HG02852 (cell line): Measurements from ENCODE around the gene LDB2.

Experiments
- ATAC-seq: cut with Tn5 transposase; IDR thresholded peaks from one replicate; pipeline ENCODE4 v1.9.1; 2021; ENCODE audit warnings: mild to moderate bottlenecking, moderate library complexity; ENCODE audit not compliant: unreplicated experiment

The LDB2 gene

DNA sequence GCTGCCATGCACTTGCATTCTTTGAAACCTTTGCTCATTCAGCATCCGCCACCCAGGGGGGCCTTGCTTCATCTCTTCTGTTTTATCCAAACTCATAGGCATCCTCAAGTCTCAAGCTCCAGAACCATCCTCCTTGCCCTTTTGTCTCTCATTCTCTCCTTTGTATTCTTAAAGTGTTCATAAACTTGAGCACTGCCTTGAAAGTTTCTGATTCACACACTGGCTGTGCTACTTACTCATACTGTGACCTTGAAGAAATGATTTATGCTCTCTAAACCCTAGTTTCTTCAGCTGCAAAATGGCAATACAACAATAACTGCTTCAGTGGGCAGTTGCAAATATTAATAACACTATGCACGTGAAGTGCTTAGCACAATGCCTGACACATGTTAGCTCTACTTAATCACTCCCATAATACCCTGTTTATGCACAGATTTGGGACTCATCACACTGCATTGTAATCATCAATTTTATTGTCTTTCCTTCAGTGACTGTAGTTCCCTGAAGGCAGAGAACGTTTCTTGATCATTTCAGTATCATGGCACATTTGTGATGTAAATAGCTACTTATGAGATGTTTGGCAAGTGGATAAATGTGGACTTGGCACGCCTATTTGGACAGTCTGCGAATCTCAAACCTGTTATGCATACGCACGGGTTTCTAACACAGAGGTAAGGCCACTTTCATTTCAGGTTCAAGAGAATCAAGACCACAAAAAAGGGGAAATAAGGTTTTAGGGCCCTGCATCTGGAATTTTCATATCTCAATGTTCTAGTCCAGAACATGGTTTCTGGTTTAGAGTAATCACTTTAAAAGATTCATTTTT, 291.0 kb downstream of the LDB2 start:
- no peak for ATAC-seq

DNA sequence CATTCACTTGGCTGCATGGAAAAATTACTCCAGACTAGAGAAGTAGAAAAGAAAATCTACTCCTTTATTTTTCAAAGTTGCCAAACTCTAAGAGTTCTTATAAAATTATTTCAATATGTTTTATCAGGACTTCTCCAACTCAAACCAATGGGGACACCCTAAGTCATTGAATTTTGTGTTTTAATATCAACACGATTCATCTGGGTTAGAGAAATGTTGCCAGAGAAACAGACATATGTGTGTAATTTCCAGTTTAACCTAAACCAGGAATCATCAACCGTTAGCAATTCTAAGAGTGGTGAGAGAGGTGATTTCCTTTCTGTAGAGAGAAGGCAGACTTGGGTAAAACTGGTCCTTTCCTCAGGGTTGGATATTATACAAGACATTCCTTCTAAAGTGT, 291.8 kb downstream of the LDB2 start:
- ATAC-seq: no peak

DNA sequence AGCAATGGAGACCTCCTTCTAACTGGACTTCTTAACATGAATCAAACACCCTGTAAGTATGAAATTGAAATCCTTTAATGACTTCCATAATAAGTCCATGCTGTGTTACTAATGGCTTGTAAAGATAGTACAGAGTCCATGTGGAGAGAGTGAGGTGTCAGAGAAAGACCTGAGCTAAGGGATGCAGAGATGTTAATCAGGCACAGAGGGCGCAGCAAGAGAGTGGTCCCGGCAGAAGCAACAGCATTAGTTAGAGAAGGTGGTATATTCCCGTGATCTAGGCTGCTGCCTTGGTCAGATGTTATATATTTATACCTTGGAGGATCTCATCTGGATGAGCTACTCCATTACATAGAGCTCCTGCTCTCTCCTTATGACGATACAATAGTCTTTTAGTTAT, 295.3 kb downstream of the LDB2 start:
- no peak for ATAC-seq

GRCh38 chr4:16598597-16599206, 299.7 kb downstream of the LDB2 start:
- ATAC-seq: no peak

DNA sequence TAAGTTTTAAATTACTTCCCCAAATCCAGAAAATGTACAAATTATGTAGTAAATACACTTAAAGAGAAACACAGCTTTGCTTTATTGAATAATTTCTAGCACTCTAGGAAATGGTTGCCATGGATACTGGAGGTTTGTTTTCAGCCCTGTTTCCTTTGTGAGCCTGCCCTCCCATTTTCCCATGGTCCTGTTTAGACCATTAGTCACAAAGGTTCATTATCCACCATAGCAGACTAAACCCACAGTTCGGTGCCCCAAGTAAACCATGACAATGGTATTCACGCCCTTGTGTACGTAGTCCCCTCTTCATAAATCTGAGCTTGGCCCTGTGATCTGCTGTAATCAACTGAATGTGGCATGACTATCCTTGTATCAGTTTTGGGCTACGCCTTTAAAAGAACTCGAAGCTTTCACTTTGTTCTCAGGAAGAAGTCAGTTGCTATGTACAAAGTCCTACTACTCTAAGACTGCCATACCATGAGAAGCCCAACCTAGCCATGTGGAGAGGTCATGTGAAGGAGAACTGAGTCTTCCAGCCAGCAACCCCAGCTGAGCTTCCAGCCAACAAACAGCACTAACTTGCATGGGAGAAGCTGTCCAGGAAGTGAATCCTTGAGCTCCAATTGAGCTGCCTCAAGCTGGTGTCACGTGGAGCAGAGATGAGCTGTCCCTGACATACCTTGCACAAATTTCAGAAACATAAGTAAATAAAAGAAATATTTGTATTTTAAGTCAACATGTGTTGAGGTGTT, 300.4 kb downstream of the LDB2 start:
- ATAC-seq: no peak

GRCh38 chr4:16597443-16597842, 301.0 kb downstream of the LDB2 start:
- ATAC-seq: no peak

DNA sequence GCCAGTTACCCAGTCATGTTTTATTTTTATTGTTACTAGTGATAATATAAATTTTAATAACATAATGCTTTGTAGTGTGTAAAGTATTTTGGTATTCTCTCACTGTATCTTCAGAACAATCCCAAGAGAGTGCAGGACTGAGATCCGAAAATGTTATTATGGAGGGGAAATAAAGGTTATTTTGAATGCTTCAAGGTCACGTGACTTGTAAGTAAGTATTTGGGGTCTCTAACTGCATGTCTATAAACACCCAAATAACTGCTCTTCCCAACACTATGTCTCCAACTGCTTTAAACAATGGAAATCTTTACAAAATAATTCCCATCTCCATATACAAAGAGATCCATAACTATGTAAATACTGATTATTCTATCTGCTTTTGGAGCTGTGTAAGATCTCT, 302.2 kb downstream of the LDB2 start:
- no peak for ATAC-seq

DNA sequence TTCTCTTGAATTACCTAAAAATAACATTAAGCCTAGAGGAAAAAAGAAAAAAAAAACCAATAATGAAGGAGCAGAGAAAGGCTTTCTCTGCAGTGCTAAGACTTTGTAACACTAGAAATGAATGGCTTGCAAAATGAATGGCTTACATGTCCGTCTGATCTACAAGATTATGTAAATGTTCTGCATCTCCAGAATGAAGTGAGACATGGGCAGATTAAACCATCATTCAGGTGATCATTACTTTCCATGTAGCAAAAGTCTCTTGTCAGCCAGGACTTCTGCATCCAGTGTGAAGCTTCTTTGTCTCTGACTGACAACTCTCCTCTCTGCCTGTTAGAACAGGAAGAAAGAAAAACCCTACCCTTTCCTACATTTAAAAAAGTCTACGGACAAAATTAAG, 304.3 kb downstream of the LDB2 start:
- ATAC-seq: no peak

DNA sequence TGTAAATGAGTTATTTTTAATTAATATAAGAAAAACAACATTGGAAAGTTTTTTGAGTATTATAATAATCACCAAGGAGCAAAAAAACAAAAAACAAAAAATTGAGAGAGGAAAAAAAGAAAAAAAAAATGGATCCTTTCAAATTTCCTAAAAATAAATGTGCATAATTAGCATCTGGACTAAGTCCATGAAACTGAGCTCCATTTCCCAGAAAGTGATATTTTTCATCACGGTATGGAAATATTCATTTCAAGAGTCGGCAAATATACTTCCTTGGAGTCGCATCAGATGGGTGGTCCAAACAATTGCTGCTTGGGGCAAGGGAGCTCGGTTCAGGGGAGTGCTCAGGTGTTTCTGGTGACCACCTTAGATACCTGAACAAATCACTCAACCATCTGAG, 305.1 kb downstream of the LDB2 start:
- ATAC-seq: no peak

GRCh38 chr4:16591272-16591826, 307.1 kb downstream of the LDB2 start:
- no peak for ATAC-seq

DNA sequence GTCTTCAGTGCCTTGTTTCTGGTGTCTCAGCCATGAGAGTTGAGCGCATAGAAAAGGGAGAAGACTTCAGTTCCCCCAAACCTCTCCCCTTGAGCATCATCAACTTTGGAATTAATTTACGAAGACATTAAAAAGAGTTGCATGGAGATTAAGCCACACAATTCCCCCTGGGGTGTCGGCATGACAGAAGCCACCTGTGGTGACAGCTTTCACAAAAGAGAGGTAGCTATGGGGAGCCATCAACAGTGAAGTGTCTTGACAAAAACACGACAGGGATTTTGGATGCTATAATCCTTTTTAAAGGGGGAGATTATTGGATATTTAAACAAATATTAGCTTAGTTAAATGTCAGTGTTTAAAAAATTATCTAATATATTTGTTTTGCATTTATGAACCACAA, 307.6 kb downstream of the LDB2 start:
- ATAC-seq: no peak

- ATAC-seq: no peak
Measured at GRCh38 chr4:16588651-16589050, 309.8 kb downstream of the LDB2 start.

DNA sequence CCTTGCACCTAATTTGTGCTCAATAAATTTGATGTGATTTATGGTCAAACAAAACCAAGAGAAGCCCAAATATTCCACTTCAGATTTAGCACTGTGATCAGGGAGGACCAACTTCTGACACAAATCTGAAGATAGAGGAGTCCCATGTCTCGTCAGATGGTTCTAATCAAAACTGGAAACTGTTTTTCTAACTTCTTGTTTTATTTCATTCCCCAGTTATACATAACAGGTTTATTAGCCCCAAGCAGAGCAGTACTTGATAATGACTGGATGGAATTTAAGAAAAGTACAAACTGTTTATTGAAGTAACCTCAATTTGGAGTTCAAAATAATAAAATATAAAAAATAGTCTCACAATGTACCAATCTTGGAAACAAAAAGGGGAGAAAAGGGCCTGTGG, 310.3 kb downstream of the LDB2 start:
- ATAC-seq: no peak

GRCh38 chr4:16585053-16585452, 313.4 kb downstream of the LDB2 start:
- ATAC-seq: no peak

DNA sequence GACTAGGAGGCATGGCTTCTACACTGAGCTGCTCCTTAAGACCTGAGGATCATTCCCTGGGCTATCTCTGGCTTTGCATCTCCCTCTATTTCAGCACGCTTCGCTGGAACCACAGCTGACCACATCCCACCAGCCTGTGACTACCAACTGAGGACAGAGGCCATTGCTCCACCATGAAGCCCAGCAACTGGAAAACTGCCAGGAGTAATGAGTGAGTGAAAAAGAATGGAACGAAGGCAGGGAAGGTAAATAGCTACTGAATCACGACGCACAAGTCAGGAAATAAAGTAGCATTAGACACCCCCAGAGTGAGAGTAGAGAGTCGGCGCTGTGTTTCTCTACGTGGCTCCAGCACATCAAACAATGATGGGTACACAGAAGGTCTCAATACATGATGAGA, 314.7 kb downstream of the LDB2 start:
- no peak for ATAC-seq

DNA sequence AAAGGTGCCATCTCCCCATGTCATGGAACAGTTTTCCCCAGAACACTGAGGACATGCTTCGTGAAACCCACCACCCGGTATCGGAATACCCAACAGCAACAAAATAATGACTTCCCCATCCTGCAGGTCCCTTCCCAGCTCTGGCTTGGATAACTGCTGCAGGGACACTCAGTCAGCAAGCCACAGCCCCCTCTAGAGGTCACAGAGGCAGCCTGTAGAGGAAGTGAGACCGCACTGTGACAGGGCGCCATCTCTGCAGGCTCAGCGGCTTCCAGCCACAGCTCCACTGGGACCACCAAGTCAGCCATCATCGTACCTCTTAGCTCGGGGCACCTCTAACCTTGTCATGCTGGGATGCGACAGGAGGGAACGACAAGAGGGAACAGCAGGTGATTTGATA, 315.9 kb downstream of the LDB2 start:
- ATAC-seq: no peak

DNA sequence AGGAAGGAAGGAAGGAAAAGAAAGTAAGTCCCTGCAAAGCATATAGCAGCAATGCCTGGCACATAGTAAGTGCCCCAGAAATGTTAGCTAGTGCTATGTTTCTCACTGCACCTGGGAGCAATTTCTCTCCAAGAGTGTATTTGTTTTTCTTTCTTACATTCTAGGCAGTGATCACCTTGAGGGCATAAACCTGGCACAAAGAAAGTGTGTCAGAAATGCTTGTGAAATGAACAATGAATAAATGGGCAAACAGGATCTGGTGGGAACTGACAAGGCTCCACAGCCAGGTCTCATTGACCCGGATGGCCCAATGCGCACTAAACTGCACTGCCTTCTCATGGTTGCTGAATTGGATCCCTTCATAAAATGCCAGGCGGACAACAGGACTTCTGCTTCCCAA, 316.4 kb downstream of the LDB2 start:
- ATAC-seq: no peak

DNA sequence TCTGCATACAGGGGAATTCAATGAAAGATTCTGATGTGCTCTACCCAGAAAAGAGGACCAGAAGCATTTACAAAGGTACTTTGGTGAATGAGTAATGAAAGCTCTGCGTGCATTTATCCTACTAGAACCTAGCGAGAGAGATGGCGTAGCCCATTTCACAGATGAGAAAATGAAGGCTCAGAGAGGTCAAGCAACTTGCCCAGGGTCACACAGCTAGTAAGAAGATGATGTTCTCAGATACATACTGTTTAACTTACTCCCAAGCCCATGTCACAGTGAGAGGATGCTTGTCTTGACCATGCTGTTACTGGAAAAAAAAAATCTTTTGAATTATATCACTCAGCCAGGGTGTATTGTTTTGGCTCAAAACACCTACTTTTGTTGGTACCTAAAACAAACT, 317.3 kb downstream of the LDB2 start:
- ATAC-seq: no peak

- ATAC-seq: no peak
Measured at GRCh38 chr4:16580514-16580913, 317.9 kb downstream of the LDB2 start.

DNA sequence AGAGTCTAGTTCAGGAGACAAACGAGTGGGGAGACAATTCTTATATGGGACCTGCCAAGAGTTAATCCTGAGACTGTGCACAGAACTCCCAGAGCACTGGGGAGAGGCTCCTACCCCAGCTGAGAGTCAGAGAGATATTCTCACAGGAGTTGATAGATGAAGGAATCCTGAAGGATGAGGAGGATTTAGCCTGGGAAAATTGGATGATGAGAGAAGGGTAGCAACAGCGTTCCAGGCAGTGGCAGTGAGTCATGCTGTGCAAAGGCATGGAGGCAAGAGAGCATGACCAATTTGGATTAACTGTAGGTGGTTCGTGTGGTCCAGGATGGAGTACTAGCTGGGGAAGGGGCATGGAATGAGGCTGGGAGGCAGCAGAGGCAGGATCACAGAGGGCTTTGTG, 318.6 kb downstream of the LDB2 start:
- no peak for ATAC-seq

- ATAC-seq: no peak
Measured at GRCh38 chr4:16577177-16577576, 321.3 kb downstream of the LDB2 start.

DNA sequence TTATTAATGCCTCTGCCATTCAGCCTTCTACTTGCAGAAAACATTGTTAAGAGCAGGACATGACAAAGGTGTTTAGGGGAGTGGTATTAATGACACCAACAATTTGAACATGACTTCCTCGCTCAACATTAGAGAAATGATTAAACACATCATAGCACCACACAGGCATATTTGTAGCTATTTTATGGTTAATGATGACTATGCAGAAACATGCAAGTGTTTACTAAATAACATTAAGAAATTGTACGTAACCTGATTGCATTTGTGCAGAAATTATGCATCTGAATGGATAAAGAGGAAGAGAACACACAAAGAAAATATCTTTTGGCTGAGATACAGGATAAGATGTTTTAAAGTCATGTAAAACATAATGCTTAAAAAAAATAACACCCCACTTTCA, 323.5 kb downstream of the LDB2 start:
- no peak for ATAC-seq
